Brain microvascular endothelial cell (primary cell): ENCODE measurements around the gene ARHGAP15.

Experiments used
- DNase-seq: peaks from one replicate; pipeline ENCODE4 v3.0.0-alpha.2; 2020
- H3K27ac ChIP-seq: fragments of 250-450 bp; sonication (Bioruptor Pico); 2 replicates; pipeline ENCODE4 v1.5.1; 2020; ENCODE audit warnings: mild to moderate bottlenecking, moderate library complexity
- H3K27me3 ChIP-seq: fragments of 250-450 bp; sonication (Bioruptor Pico); replicated peaks from 2 replicates; pipeline ENCODE4 v1.5.1; 2020; ENCODE audit warnings: mild to moderate bottlenecking
- H3K36me3 ChIP-seq: fragments of 250-450 bp; sonication (Bioruptor Pico); replicated peaks from 2 replicates; pipeline ENCODE4 v1.5.1; 2020; ENCODE audit warnings: mild to moderate bottlenecking
- H3K4me3 ChIP-seq: 2 replicates; pipeline ENCODE4 v1.5.1; 2011; ENCODE audit warnings: low read depth, mild to moderate bottlenecking, control low read depth, low read length, moderate library complexity
- in situ Hi-C: cut with HindIII; loops from 2 replicates; pipeline ENCODE4 v1.10.0; 2017; ENCODE audit warnings: low sequenced_read_pairs, low pct_ligation_motif_present
- TF ChIP-seq, protein P1 (sequence below): IDR thresholded peaks from 2 replicates; pipeline ENCODE4 v1.5.1; 2011; ENCODE audit warnings: low read depth, mild to moderate bottlenecking, moderate library complexity, low read length, control low read depth, inconsistent platforms; ENCODE audit errors: missing control alignments

Gene ARHGAP15

DNA sequence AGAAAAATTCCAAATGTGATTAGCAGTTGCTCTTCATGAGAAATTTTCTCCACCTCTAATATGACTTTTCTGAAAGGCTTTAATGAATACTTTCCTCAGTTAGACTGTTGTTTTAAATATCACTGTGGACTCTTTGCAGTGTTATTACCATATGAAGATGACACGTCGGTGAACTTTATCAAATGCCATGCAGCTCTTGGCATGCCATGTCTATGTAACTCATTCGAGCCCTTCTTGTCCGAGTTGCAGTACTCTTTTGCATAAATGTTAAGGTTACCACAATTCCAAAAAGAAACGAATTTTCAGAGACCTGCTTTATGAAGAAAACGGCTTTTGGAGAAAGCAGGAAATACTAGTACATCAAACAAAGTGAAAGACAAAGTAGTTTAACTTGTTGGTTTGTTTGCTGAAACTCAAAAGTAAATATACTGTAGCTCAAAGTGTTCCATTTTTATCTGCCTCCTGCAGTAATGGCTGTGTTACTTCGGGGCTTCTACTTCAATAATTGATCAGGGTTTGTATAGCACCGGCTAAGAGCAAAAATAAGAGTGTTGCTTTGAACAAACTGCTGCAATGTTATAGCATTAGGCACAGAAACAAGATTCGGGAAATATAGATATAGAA lies 204.1 kb downstream of the ARHGAP15 start:
- no peaks in the 10 kb centered on the region for H3K27me3 ChIP-seq
- no peaks in the 10 kb centered on the region for H3K36me3 ChIP-seq
- TF ChIP-seq, protein P1, sequence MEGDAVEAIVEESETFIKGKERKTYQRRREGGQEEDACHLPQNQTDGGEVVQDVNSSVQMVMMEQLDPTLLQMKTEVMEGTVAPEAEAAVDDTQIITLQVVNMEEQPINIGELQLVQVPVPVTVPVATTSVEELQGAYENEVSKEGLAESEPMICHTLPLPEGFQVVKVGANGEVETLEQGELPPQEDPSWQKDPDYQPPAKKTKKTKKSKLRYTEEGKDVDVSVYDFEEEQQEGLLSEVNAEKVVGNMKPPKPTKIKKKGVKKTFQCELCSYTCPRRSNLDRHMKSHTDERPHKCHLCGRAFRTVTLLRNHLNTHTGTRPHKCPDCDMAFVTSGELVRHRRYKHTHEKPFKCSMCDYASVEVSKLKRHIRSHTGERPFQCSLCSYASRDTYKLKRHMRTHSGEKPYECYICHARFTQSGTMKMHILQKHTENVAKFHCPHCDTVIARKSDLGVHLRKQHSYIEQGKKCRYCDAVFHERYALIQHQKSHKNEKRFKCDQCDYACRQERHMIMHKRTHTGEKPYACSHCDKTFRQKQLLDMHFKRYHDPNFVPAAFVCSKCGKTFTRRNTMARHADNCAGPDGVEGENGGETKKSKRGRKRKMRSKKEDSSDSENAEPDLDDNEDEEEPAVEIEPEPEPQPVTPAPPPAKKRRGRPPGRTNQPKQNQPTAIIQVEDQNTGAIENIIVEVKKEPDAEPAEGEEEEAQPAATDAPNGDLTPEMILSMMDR, result no peak
- in situ Hi-C loops, result no loop called here
- H3K4me3 ChIP-seq, result no peak overlapping the region
- DNase-seq, result no peak
- no peak overlapping the region for H3K27ac ChIP-seq

DNA sequence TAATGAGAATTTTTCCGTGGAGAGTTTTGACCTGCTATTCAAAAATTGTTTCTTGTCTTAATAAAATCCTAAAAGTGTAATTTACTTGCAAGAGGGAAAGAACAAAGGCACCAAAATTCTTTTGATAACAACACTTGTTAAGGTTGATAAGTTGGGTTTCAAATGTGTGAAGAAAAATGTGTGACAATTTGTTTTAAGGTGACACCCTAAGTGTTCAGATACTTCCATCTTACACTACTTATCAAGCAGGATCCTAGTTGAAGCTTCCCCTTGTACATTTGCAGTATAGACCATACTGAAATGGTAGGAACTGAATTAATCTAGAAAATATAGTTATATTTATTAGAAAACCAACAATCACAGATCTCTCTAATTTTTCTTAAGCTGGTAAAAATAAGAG lies 204.6 kb downstream of the ARHGAP15 start:
- in situ Hi-C loops, result no loop called here
- Histone ChIP-seq H3K27ac (no peak overlapping the region), H3K4me3 (no peak overlapping the region), H3K36me3 (no peaks in the 10 kb centered on the region), H3K27me3 (no peaks in the 10 kb centered on the region)
- TF ChIP-seq, protein P1, result no peak
- no peak for DNase-seq

DNA sequence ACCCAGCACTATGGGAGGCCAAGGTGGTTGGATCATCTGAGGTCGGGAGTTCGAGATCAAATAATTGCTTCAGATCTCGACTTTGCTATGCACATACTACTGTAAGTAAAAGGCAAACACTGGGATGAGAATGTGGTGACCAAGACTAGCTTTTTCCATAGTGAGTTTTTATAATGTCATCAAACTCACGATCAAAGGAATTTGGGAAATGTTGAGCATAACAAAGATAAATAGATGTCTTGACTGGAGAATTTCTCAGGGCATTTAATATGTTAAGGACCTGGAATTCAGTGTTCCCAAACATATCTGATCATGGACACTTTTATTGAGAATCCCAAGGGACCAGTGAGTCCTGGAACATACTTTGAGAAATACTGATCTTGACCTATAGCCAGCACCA lies 205.6 kb downstream of the ARHGAP15 start:
- in situ Hi-C loops, result no loop called here

DNA sequence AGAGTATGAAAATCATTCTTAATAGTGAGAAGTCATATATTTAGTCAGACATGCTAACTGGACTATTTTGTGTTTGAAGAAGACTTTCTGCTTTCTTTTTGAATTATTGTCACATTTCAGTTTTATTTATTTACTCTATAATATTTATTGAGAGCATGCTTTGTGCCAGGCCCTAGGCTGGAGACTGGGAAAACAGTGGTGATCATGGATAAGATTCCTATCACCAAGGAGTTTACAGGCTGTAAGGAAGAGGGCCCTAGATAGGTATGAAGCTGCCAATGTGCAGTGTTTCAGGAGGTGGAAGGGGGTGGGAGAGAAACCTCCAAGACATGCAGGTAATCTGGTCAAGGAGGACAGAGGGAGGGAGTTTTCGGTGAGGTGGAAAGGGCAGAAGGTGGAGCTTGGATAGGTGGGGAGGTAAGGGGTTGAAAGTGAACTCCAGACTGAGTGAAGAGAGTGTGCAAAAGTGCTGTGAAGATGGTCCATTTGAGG lies 207.5 kb downstream of the ARHGAP15 start:
- Histone ChIP-seq H3K36me3 (no peaks in the 10 kb centered on the region), H3K27me3 (no peaks in the 10 kb centered on the region), H3K4me3 (no peak overlapping the region), H3K27ac (no peak overlapping the region)
- no peak for DNase-seq
- in situ Hi-C loops, result no loop called here
- TF ChIP-seq, protein P1, result no peak

More for the DNA sequence above, 205.6 kb downstream of the ARHGAP15 start:
- H3K27me3 ChIP-seq, result no peaks in the 10 kb centered on the region
- no peak overlapping the region for H3K27ac ChIP-seq
- TF ChIP-seq, protein P1, result no peak
- peak; percentile 7 for DNase-seq
- H3K36me3 ChIP-seq, result no peaks in the 10 kb centered on the region
- no peak overlapping the region for H3K4me3 ChIP-seq

DNA sequence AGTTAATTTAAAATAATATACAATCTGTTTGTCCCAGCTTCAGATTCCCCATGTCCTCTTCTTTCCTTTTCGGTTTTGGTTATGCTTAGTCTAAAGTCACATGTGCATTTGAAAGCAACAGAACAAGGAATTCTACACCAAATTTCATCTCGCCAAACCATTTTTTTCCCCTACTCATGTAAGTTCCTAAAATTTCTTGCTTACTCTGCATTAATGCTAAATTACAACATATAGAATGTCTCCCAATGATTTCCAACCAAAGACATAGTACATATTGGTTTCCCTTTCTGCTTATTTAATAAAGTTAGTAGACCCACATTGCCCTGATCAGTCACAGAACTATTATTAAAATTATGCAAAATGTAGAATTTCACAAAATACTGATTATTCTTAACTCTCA lies 212.3 kb downstream of the ARHGAP15 start:
- no peaks in the 10 kb centered on the region for H3K27me3 ChIP-seq
- H3K4me3 ChIP-seq, result no peak overlapping the region
- DNase-seq, result no peak
- no peak overlapping the region for H3K27ac ChIP-seq
- TF ChIP-seq, protein P1, result no peak
- in situ Hi-C loops, result no loop called here
- no peaks in the 10 kb centered on the region for H3K36me3 ChIP-seq

DNA sequence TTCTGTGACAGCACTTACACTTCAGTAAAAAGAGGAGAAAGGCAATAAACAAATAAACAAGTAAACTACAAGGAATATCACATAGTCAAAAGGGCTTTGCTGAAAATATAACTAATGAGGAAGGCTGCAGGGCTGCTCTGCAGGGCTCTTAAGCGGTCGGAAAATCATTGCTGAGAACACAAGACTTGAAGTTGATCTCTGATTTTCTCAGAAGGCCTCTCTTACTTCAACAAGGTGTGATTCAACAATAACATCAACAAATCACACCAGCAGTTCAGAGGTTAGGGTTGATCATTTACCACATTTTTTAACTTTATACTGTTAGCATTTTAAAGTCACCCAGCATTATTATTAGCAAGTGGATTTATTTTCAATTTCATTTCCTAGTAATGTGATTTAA lies 215.6 kb downstream of the ARHGAP15 start:
- TF ChIP-seq, protein P1, result no peak

More for the DNA sequence above, 215.6 kb downstream of the ARHGAP15 start:
- Histone ChIP-seq H3K4me3 (no peak overlapping the region), H3K27ac (no peak overlapping the region), H3K27me3 (no peaks in the 10 kb centered on the region), H3K36me3 (no peaks in the 10 kb centered on the region)
- in situ Hi-C loops, result no loop called here
- DNase-seq, result no peak
